Measurements from ENCODE around the gene ANO1.

Gene ANO1

DNA sequence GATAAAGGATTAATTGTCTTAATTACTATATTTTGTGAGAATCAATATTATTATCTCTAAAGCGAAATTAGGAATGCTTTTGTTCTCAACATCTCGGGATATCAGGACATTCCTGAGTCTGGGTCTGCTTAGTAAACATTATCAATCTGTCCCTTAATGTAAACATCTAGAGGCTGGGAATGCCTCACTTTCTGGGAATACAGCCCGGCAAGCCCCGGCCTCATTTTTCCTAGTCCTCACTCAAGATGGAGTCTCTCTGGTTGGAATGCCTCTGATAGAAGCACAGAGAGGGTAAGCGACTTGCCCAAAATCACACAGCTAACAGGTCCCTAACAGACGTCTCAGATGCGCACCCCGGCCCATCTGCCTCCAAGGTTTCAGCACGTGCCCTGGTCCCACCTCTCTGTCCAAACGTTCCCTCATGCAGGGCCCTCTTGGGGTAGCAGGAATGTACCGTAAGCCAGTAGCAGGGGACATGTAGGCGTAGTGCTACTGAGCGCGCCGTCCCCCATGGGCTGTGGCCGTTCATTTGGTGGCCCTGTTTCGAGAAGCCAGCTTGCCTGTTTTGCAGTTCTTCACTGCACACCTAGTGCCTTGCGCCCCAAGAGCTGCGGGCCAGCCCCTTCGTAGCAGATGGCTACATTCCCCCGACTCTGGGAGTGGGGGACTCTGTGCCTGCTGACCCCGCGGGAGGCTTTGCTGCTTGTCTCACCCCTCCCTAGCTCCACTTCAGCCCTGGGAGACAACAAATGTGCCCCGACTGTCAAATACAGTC is 62.8 kb downstream of the ANO1 start:
- no peak for DNase-seq

DNA sequence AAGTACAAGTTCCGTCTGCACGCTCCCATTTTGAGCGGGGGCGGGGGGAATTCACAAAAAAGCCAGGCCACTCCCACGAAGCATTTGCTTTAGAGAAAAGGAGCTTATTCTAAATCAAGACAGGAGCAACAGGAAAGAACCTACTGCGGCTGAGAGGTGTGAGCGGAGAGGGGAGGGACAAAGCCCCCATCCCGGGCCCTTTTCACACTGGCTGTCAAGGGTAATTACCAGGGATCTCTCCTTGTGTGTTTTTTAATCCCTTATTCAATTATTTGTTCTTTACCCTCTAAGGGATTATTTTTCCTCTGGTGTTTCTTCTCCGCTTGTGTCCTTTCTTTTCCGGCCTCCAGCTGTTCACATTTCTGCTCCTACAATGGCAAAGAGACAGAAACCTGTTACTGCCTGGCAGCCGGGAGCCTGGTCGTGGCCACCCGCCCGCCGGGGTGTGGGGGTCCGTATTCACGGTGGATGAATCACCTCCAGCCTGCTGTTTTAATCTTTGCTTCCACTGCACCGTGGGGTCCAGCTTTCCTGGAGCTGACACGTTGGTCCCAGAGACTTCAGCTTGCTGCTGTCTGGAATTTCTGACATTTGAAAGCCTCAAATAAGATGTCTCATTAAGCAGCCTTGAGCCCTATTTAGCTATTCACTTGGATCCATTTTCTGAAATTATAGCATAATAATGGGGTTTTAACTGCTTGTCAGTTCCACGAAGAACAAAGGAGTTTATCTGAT is 63.5 kb downstream of the ANO1 start:
- DNase-seq: peak; percentile 48 to 63 (median 49)

DNA sequence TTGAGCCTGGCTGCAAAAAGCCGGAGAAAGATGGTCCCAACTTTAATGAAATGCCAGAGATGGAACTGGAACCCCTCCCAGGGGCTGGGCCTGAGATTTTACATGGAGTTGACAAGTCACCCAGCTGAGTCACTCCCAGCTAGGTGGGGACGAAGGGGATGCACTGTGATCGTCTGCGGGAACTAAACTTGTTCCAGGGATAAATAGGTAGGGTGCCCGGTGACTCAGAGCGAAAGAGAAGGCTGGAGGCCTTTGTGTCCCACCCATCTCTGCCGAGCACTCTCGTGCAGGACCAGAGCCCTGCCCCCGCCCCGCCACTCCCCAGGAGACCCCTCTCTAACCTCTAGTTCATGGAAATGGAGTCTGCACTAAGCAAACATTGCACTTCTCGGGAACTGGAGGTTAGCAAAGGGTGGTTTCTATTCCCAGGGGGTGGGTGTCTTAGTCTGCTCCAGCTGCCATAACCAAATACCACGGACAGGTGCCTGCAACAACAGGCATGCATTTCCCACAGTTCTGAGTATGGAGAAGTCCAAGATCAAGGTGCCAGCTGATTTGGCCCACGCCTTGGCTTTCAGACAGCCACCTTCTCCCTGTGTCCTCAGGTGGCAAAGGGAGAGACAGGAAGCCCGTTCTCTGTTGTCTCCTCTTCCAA is 64.2 kb downstream of the ANO1 start:
- no peak for DNase-seq

DNA sequence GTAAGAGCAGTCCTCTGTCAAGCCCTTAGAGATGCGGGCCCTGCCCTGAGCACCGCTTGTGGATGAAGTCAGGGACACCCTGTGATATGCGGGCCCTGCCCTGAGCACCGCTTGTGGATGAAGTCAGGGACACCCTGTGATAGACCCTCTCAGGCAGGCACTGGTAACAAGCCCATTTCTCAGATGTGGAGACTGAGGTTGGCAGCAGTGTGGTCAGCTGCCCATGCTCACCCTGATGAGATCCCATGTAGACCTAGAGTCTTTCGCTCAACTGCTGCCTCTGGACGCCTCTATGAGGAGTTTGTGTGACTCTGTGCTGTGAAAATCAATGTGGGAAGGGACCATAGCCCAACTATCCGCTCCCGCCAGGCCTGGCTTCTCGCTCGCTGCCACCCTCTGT is 66.1 kb downstream of the ANO1 start:
- DNase-seq: no peak

DNA sequence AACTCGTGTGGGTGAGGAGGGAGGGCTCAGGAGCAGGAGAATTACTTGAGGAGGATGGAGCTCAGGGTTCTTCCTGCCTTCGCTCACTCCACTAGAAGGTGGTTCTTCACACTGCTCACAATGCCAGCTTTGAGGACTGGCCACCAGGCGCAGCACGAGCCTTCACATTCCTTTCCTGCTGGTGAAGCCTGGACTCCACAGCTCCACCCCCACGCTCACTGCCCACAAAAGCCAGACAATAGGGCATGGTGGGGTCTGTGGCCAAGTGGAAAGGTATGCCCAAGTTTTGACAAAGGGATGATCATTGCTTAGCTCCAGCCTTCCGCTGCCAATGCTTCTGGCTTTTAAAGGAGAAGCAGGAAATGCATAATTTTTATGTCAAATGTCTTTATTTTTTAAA is 67.0 kb downstream of the ANO1 start:
- no peak for DNase-seq

DNA sequence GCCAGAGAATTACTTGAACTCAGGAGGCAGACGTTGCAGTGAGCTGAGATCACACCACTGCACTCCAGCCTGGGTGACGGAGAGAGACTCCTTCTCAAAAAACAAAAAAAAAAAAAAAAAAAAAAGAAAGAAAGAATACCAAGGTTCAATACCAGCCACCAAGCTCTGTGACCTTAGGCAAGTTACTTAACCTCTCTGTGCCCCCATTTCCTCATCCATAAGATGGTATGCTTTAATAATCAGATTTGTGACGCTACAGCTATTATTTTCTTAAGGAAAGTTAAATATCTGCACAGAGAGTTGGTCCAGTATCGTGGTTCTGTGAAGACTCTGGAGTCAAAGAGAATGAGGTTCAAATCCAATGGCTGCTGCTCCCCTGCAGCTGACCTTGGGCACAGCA is 67.7 kb downstream of the ANO1 start:
- DNase-seq: no peak

DNA sequence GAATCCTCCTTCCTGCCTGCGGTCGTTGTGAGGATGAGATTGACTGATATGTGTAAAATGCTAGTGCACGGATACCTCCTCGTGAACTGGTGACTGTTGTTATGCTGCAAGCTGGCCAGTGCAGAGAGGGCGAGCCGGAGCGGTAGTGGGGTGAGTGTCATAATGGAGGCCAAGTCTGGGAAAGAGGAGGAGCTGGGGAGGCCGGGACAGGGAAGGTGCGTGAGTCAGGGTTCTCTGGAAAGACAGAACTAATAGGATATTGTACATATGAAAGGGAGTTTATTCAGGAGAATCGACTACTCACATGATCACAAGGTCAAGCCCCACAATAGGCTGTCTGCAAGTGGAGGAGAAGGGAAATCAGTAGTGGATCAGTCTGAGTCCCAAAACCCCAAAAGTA is 68.2 kb downstream of the ANO1 start:
- DNase-seq: no peak

DNA sequence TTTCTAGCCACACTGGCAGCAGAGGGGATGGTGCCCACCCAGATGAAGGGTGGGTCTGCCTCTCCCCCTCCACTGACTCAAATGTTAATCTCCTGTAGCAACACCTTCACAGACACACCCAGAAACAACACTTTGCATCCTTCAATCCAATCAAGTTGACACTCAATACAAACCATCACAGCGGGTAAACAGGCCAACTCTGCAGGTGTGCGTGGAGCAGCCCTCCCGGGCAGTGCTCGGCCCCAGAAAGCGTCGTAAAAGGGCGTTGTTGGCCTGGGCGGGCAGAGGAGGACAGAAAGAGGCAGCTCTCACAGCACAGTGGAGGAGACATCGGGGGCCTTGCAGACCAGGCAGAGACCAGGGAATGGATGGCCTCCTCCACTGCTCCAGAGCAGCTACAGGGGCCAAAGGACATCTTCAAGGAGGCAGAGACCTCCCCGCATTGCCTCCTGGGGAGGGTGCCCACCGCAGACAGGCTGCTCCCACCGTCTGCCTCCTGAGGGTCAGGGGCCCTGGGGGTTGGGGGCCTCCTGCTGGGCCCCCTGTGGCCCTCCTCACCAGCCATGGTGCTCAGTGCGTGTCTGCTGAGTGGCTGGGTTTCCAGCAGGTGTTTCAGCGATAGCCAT is 68.9 kb downstream of the ANO1 start:
- DNase-seq: no peak

DNA sequence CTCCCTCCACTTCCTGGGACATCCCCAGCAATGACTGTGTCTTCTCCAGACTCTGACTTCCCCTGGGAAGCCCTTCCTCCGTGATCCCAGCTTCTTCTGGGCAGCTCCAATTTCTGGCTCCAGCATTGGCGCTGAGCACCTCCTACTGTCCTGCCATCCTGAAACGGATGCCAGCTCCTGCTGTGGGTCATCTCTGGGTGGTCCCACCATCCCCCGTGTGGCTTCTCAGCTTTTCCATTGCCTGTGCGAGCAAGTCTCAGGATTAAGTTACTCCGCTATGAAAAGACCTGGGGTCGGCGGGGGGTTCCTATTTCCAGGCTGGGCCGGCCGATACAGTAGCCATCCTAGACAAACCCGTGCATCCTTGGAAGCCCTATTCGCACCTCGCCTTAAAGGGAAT is 69.6 kb downstream of the ANO1 start:
- DNase-seq: no peak

DNA sequence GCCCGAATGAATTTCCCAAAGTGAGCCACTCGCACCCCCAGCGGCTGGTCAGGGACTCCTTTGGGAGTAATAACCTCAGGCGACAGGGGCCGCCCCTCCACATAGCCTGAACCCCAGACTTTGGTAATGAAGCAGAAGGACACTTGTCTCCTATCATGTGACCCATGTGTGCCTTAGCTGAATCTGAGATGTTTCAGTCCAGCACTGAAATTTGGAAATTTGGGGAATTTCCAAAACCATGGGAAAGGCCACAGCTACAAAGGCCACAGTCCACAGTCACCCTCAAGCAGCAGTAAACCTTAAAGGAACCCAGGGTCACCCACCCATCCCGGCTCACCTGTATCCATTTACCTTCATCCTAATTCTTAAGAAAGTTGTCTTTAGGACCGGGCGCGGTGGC is 73.6 kb downstream of the ANO1 start:
- peak; percentile 51 to 59 (median 56) for DNase-seq

DNA sequence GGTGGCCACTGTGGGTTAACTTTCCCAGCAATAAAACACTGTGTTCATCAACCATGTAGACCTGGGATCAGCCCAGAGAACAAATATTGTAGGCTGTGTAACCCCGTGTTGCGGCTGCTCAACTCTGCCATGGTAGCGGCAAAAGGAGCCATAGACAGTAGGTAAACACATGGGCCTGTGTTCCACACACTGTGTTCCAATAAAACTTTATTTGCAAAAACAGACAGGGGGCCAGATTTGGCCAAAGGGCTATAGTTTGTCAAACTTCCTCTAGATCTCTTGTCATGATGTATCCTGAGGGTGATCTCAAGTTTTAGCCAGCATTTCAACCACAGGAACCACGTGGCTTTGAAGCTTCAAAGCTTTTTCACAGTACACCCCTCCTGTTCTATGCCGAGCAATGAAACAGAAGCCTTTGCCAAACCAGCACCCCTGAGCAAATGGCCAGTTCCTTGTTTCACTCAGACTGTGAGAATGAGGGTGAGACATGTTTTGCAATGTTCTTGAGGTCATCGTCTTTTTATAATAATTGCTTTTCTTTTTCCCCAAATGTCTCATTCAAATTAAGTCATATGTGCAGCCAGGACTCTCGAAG is 75.1 kb downstream of the ANO1 start:
- DNase-seq: peak; percentile 36 to 47 (median 40)

DNA sequence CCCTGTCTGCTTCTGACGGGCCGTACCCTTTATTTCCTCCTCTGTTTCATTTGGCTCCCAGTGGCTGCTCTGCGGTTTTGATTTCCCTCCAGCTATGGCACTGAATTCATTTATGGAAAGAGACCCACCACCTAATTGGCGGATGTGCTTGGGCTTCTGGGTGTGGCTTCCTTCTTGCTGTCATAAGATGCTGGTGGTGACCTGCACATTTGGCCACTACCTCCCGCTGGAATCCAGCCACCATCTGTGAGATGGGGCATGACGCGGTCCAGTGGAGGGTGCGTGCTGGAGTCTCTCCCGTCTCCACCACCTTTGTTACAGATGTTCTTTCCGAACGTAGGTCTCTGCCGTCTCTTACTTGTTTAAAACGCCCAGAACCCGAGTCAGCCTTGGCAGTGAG is 77.3 kb downstream of the ANO1 start:
- DNase-seq: no peak

DNA sequence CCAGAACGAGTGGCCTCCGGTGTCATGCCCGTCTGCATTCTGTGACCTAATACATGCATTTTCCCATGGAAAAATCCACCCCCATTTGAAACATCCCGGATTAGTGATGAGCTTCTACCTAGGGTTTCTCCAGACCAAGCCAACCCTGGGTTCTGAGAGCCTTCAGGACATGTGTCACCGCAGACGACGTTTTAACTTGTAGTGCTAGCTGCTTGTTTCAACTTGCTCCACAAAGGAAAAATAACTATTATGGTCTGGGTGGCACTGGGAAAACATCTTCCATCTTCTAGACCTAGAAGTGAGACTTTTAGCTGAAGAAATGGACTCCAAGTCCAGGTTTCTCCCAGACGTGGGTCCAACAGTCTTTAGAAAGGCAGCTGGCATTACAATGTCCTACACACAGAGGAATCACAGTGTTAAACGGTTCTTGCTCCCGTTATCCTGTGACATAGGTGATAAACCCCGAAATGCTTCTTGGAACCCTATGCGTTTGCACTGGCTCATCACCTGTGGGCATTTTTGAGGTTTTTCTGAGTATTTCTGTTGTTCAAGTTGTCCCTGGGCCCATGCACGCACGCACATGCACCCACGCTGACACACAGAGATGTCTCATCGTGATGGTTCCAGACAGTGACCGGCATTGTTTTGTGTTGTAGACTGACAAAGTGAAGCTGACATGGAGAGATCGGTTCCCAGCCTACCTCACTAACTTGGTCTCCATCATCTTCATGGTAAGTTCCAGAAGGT is 78.3 kb downstream of the ANO1 start:
- DNase-seq: no peak

DNA sequence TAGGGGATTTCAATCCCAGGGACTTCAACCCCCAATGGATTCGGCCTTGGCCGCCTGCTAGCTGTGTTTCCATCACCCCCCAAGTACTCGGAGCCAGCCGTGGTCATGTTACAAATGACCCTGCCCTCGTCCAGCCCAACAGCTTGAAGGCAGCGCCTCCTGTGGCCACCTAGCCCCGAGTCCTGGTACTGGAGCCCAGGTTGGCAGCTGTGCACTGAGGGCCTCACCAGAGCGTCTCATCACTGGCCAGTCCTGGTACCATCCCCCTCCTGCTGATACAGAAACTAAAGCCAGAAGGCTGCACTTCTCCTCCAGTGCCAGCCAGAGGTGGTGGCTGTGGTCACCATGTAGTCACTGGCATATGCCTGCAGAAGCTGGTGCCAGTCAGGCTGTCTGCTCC is 80.1 kb downstream of the ANO1 start:
- DNase-seq: peak in 1 of 3 donors; percentile 17

DNA sequence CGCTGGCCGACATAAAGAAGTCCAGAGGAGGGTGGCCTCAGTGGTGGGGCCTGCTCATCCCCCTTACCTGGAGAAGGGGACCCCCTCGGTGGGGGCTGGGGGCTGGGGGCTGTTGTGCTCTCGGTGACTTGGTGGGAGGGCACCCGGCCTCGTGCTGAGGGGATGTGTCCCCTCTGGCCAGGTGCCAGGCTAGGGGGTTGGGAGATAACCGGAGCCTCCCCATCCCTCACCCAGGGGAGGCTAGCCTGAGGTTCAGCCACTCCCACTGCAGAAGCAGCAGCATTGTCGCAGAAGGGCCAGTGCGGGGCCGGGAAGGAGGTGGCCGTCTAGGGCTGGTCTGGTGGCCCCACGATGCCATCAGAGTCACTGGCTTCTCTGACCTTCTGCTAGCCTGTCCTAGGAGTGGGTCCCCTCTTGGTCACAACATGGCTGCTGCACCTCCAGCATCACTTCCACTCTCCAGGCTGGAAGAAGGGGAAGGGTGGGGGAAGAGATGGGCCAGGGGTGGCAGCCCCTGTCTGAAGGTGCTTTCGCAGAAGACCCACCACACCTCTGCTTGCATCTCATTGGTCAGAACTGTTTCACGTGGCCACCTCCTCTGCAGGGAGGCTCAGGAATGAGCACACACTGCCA is 80.8 kb downstream of the ANO1 start:
- no peak for DNase-seq

DNA sequence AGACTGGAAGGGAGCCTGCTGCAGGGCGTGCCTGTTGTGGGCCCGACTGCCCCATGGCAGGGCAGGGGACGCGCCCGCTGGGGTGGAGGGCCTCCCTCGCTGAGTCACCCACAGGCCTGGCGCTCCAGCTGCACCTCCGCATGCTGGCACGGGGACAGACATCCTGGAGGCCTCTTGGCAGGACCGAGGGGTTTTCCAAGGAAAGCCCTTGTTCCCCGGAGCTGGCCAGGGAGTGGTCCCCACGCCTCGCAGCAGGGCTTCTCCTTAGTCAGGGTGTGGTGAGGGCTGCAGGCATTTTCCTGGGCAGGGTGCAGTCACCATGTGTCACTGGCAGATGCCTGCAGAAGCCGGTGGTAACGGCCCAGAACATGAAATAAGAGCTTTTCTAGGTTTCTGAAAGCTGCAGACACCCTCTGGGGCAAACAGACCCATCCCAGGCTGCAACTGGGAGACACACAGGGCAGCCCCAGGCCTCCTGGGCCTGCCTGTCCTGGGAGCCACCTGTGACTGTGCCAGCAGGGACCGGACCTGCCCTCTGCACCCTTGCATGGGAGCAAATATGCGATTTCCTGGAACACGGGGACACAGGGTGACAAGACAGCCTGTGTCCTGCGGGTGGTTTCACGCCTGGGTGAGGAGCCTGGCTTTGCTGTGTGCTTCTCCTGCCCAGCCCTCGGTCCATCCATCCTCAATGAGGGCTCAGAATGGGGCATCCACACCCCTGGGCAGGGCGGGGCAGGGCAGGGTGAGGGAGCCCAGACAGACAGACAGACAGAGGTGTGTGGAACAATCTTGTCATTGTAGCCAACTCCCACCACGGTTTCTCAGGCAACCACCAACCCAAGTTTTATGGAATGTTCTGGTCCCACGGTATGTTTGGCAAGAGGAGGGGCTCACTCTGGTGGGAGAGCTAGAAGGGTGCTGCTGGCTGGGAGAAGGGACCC is 81.8 kb downstream of the ANO1 start:
- DNase-seq: no peak

DNA sequence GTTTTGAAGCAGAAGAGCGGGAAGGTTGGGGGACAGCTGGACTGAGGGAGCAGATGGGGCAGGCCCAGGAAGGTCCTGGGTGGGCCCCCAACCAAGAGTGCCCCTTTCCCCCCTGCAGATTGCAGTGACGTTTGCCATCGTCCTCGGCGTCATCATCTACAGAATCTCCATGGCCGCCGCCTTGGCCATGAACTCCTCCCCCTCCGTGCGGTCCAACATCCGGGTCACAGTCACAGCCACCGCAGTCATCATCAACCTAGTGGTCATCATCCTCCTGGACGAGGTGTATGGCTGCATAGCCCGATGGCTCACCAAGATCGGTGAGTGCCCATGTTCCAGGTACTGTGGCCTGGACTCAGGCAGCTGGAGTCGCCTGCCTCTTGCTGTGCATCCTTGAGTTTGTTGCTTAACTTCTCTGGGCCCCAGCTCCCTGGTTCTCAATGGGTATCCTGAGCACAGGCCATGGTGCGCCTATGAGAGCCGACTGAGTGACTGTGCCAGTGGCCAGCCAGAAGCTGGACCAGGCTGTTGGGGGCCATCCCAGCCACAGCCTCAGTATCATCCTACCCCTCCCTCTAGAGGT is 83.0 kb downstream of the ANO1 start:
- no peak for DNase-seq

DNA sequence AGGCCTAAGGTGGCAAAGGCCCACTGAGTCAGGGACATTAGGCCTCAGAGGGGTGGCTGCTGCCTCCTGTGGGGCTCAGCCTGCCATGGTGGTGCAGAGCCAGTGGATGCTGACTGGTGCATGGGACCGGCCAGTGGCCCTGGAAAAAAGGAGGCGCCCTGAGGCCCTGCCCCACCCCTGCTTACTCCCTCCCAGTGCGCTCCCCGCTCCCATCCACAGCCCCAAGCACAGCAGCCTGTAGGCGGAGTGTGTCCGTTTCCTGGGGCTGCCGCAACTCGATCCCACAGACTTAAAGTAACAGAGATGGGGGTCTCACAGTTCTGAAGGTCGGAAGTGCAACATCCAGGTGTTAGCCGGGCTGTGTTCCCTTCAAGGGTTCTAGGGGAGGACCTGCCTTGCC is 86.6 kb downstream of the ANO1 start:
- DNase-seq: no peak

DNA sequence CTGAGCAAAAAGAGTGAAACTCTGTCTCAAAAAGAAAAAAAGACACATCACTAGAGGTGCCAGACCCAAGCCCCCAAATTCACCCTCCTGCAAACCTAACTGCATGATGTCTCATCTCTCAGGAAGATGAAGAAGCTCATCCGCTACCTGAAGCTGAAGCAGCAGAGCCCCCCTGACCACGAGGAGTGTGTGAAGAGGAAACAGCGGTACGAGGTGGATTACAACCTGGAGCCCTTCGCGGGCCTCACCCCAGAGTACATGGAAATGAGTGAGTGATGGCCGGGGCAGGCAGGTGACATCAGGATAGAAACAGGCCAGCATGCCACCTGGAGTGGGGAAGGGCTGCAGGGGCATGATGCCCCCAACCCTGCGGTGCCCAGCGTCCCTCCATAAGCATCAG is 89.0 kb downstream of the ANO1 start:
- DNase-seq: no peak

DNA sequence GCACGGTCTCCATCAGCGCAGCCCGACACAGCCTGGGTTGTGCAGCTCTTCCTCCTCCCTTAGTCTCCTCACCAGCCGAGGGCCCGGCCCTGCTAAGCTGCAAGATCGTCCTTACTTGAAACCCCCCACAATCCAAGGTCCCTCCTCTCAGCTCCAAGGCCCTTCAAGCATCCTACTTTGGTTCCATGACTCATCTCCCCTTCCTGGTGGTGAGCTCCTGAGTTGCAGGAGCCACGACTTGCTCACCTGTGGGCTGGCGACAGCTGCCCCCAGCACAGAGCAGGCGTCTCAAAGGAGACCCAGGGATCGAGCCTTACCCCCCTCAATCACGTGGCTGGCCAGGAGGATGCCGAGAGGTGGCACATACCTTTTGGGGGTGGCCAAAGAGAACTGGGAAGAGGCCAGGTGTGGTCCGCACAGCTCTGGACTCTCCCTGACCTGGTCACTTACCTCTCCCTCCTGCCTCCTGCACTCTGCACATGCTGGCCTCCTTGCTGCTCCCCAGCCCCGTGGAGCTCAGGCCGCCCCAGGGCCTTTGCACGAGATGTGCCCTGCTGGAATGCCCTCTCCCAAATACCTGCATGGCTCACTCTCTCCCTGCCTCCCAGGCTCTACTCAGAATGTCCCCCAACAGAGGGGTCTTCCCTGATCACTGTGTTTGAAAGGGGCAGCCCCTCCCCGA is 89.7 kb downstream of the ANO1 start:
- no peak for DNase-seq
